Spleen (tissue), 7 donors: ENCODE data around the gene GPATCH2.

ENCODE experiments used
- POLR2AphosphoS5 ChIP-seq, 3 donors: sonication (generic); formaldehyde crosslinking; IDR thresholded peaks; one replicate each; pipeline ENCODE4 v1.5.1; 2017; ENCODE audit warnings: antibody characterized with exemption in 3 of 3
- TF ChIP-seq, protein P1 (sequence below), 11 experiments: fragments of 200-600 bp in 7 of 11; fragments of 450-650 bp in 4 of 11; sonication (generic) in 4 of 11; IDR thresholded peaks in 8 of 11; conservative IDR thresholded peaks in 3 of 11; 1 replicate in 7 of 11; 2 replicates in 4 of 11; pipeline versions ENCODE4 v1.4.0 to v1.8.0; 2016 to 2021; ENCODE audit warnings: antibody characterized with exemption in 11 of 11, inconsistent platforms in 4 of 11, mild to moderate bottlenecking in 1 of 11
- donor health status: DM: no; HTN: no; CAD: no; lungs with moderate emphysema.
- donor health status: DM: no; HTN: no; CAD: no.
- donor health status: DM: no; HTN: no; CAD: no.

DNA sequence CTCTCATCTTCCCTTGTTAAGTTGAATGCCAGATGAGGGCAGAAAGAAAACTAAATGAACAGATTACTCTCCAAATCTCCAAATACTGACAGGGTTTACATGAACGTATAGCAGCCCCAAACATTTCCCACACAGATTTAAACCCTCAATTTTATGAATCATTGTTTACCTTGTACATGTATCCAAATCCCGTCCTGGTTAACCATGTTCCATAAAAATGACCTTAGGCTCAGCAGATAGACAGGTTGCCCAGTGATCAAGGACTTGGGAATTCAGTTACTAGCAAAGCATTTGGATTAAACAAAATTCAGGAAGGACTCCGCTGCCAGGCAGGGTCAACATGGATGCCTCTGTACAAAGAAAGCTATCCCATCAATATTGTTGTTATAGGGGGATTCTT, 213.5 kb downstream of the GPATCH2 start:
- TF ChIP-seq, protein P1, sequence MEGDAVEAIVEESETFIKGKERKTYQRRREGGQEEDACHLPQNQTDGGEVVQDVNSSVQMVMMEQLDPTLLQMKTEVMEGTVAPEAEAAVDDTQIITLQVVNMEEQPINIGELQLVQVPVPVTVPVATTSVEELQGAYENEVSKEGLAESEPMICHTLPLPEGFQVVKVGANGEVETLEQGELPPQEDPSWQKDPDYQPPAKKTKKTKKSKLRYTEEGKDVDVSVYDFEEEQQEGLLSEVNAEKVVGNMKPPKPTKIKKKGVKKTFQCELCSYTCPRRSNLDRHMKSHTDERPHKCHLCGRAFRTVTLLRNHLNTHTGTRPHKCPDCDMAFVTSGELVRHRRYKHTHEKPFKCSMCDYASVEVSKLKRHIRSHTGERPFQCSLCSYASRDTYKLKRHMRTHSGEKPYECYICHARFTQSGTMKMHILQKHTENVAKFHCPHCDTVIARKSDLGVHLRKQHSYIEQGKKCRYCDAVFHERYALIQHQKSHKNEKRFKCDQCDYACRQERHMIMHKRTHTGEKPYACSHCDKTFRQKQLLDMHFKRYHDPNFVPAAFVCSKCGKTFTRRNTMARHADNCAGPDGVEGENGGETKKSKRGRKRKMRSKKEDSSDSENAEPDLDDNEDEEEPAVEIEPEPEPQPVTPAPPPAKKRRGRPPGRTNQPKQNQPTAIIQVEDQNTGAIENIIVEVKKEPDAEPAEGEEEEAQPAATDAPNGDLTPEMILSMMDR (IDR thresholded peaks at IDR 0.05 in 8 of 11, conservative IDR thresholded peaks at IDR 0.05 in 3 of 11): no peak
- no peak for TF ChIP-seq POLR2AphosphoS5 (IDR thresholded peaks at IDR 0.05)
